Measurements from ENCODE around the gene CYFIP2.

Gene CYFIP2

DNA sequence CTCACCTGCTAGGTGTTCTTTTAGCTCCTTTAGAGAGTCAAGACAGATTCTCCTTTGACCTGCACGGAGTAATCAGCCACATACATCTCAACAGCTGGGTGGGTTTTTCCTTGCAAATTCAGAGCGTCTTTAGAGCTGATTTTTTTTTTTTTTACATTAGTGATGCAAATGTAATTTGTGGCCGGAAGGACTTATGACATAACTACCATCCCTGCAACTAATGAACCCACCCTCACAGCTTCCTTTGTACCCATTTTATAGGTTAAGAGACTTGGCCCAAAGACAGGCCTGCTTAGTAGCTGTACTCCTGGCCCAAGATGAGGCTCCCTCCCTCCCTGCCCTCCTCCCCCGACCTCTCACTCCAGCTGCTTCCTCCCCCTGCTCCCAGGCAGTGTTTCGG lies 124.2 kb downstream of the CYFIP2 start:
- H3K4me2 ChIP-seq (ENCODE audit: low read length) = no peak overlapping the region
- no peak overlapping the region for H3K27ac ChIP-seq
- no peaks in the 10 kb centered on the region for H3K9me3 ChIP-seq (ENCODE audit: control insufficient read depth, low read length)
- H3K4me1 ChIP-seq = no peaks in the 10 kb centered on the region
- no peaks in the 10 kb centered on the region for H3K36me3 ChIP-seq (ENCODE audit: control insufficient read depth, insufficient read depth, low read length)
- no peaks in the 10 kb centered on the region for H3K27me3 ChIP-seq (ENCODE audit: control insufficient read depth, insufficient read depth, low read length)
- H2AFZ ChIP-seq = no peak overlapping the region
- no peak overlapping the region for H3K4me3 ChIP-seq (ENCODE audit: low read depth, low read length)
- TF ChIP-seq, protein P1, sequence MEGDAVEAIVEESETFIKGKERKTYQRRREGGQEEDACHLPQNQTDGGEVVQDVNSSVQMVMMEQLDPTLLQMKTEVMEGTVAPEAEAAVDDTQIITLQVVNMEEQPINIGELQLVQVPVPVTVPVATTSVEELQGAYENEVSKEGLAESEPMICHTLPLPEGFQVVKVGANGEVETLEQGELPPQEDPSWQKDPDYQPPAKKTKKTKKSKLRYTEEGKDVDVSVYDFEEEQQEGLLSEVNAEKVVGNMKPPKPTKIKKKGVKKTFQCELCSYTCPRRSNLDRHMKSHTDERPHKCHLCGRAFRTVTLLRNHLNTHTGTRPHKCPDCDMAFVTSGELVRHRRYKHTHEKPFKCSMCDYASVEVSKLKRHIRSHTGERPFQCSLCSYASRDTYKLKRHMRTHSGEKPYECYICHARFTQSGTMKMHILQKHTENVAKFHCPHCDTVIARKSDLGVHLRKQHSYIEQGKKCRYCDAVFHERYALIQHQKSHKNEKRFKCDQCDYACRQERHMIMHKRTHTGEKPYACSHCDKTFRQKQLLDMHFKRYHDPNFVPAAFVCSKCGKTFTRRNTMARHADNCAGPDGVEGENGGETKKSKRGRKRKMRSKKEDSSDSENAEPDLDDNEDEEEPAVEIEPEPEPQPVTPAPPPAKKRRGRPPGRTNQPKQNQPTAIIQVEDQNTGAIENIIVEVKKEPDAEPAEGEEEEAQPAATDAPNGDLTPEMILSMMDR (IDR thresholded peaks at IDR 0.05) = no peak
- H3K79me2 ChIP-seq = no peaks in the 10 kb centered on the region
- H3K9ac ChIP-seq = no peak overlapping the region

DNA sequence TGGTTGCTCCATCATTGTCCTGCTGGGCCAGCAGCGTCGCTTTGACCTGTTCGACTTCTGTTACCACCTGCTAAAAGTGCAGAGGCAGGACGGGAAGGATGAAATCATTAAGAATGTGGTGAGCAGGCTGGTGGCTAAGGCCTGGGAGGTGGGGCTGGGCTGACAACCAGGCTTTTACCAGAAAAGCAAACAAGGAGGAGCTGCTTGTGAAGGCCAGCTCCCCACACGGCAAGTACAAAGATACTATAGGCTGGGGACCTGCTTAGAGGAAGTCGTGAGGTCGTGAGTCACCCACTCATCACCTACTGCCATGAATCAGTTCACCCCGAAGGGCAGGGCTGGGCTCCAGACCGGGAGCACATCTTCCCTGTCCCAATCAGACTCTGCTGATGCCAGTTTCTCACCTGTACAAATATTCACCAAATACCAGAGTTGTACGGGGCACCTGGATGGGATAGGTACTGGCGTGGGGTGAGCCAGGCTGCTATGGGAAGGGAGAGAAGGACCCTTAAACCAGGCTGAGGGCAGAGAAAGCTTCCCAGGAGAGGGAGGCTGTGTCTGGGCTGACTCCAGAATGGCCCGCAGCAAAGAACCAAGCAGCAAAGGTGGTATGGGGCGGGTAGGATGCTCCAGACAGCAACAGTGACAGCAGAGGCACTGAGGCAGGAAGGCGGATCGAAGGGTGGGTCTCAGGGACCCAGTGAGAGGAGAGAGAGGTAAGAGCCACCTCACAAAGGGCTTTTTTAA lies 124.8 kb downstream of the CYFIP2 start:
- Histone ChIP-seq H3K27me3 (ENCODE audit: control insufficient read depth, insufficient read depth, low read length) (no peaks in the 10 kb centered on the region), H3K79me2 (no peaks in the 10 kb centered on the region), H3K9ac (no peak overlapping the region), H3K4me1 (no peaks in the 10 kb centered on the region), H2AFZ (no peak overlapping the region), H3K4me2 (ENCODE audit: low read length) (no peak overlapping the region), H3K9me3 (ENCODE audit: control insufficient read depth, low read length) (no peaks in the 10 kb centered on the region), H3K36me3 (ENCODE audit: control insufficient read depth, insufficient read depth, low read length) (no peaks in the 10 kb centered on the region), H3K4me3 (ENCODE audit: low read depth, low read length) (no peak overlapping the region), H3K27ac (no peak overlapping the region)
- TF ChIP-seq, protein P1 (IDR thresholded peaks at IDR 0.05) = no peak

DNA sequence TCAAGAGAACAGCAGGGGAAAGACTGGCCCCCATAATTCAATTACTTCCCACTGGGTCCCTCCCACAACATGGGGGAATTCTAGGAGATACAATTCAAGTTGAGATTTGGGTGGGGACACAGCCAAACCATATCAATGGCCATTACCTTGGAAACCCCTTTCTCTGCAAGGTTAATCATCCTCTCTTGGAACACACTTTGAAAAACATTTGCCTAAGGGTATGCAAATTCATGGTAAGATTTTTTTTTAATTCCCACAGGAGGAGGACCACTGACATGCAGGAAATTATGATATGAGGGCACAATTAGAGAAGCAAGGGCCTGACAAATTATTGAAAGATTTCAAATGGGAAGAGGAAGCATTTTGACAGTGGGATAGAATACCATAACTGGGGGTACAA lies 132.4 kb downstream of the CYFIP2 start:
- no peak overlapping the region for H3K9ac ChIP-seq
- no peaks in the 10 kb centered on the region for H3K27me3 ChIP-seq (ENCODE audit: control insufficient read depth, insufficient read depth, low read length)
- H3K4me2 ChIP-seq (ENCODE audit: low read length) = no peak overlapping the region
- H3K9me3 ChIP-seq (ENCODE audit: control insufficient read depth, low read length) = no peaks in the 10 kb centered on the region
- TF ChIP-seq, protein P1 (IDR thresholded peaks at IDR 0.05) = no peak
- H3K4me3 ChIP-seq (ENCODE audit: low read depth, low read length) = no peak overlapping the region
- H3K27ac ChIP-seq = no peak overlapping the region
- no peaks in the 10 kb centered on the region for H3K4me1 ChIP-seq
- H3K36me3 ChIP-seq (ENCODE audit: control insufficient read depth, insufficient read depth, low read length) = no peaks in the 10 kb centered on the region
- no peaks in the 10 kb centered on the region for H3K79me2 ChIP-seq
- H2AFZ ChIP-seq = no peak overlapping the region

DNA sequence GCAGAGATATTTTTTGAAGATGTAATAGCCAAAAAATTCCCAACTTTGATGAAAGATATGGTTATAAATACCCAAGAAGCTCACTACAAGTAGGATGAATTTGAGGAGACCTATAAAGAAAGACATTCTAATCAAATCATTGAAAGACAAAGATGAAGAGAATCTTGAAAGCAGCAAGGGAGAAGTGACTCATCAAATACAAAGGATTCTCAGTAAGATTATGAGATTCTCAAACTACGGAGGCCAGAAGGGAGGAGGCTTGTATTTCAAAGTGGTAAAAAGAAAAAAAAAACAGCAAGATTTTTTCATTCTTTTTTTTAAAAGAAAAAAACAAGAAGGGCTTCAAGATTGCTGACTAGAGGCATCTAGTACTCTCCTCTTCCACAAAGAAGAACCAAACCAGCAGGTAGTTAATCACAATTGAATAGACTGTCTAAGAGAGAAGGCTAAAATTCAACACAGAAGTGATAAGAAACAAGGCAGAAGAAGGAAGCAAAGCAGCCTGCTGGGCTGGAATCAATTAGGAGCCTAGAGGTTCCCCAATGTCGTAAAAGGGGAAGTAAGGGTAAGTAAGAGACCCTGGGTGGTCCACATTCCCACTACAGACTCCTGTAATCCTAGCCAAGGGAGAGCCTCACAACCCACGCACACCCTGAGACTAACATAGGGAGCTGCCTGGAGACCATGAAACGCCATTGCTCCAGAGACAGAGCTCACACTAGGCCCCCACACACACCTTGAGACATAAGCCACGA lies 135.0 kb downstream of the CYFIP2 start:
- H3K4me1 ChIP-seq = no peaks in the 10 kb centered on the region
- no peaks in the 10 kb centered on the region for H3K9me3 ChIP-seq (ENCODE audit: control insufficient read depth, low read length)

More for the DNA sequence above, 135.0 kb downstream of the CYFIP2 start:
- no peak overlapping the region for H3K27ac ChIP-seq
- no peak overlapping the region for H2AFZ ChIP-seq
- no peak overlapping the region for H3K4me3 ChIP-seq (ENCODE audit: low read depth, low read length)
- H3K9ac ChIP-seq = no peak overlapping the region
- TF ChIP-seq, protein P1 (IDR thresholded peaks at IDR 0.05) = no peak
- H3K27me3 ChIP-seq (ENCODE audit: control insufficient read depth, insufficient read depth, low read length) = no peaks in the 10 kb centered on the region
- H3K79me2 ChIP-seq = no peaks in the 10 kb centered on the region
- H3K36me3 ChIP-seq (ENCODE audit: control insufficient read depth, insufficient read depth, low read length) = no peaks in the 10 kb centered on the region
- no peak overlapping the region for H3K4me2 ChIP-seq (ENCODE audit: low read length)
